ENCODE results near the gene SRGAP3.

SRGAP3 gene

DNA sequence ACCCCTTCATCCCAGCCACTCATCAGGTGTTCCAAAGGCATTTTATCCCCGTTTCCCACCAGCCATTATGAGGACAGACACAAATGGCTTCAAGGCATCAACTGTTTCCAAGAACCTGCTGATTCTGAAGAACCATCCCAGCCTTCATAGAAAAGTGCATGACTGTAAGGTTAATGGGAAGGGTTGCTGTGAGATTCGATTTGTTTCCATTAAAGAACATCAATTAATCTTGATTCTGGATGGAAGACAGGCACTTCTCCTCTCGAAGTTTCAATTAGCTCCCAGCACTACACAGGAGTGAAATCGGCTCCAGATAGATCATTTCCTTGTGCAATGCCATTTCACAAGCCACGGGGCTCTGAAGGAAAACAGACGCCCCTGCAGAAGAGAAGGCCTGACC lies 25.8 kb downstream of the SRGAP3 start:
- DNase-seq: no peak

DNA sequence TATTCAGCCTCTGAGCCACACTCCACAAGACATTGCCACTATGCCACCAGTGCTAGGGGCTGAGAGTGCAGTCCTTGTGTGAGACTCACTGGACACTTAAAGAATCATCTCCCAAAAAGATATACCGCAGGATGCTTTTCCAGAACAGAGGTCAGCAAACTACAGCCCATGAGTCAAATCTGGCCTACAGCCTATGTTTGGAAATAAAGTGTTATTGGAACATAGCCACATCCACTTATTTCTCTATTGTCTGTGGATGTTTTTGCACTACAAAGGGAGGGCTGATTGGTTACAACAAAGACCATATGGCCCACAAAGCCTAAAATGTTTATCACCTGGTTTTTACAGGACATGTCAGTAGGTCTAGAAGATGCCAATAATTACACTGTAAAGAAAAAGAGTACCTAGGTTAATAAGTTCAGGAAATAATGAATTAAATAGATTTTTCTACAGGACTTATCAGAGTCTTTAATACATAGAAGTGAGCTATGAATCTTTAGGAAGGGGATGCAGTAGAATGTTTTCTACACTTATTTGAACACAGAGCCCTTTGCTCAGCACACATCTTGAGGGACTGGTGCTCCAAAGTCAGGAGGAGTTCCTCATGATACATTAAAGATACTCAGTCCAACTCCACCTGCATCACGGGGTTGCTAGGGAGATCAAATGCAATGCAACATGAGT lies 26.3 kb downstream of the SRGAP3 start:
- no peak for DNase-seq

DNA sequence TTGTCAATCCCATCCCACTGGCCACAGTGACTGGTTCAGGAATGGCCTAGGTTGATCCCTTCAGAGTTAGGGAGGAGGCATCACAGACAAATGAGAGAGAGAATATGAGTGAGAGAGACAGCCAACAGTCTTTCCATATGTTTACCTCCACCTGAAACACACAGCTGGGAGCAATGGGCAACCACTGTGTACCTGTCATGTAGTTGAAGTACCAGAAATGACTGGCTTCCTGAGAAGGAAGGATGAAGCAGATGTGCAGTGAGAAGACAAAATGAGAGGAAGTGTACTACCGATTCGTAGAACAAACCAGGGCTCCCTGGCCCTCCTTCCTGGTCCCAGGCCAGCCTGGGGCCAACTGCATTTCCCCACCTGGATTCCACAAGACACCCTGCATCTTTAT lies 27.4 kb downstream of the SRGAP3 start:
- no peak for DNase-seq

DNA sequence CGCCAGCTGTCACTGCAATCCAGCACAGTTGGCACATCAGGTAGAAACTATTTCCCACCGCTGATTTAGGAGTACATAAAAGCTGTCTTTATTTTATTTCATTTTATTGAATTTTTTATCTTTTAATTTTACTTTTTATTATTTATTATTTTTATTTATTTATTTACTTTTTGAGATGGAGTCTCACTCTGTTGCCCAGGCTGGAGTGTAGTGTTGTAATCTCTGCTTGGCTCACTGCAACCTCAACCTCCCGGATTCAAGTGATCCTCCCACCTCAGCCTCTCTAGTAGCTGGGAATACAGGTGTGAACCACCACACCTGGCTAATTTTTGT lies 31.0 kb downstream of the SRGAP3 start:
- DNase-seq: no peak

DNA sequence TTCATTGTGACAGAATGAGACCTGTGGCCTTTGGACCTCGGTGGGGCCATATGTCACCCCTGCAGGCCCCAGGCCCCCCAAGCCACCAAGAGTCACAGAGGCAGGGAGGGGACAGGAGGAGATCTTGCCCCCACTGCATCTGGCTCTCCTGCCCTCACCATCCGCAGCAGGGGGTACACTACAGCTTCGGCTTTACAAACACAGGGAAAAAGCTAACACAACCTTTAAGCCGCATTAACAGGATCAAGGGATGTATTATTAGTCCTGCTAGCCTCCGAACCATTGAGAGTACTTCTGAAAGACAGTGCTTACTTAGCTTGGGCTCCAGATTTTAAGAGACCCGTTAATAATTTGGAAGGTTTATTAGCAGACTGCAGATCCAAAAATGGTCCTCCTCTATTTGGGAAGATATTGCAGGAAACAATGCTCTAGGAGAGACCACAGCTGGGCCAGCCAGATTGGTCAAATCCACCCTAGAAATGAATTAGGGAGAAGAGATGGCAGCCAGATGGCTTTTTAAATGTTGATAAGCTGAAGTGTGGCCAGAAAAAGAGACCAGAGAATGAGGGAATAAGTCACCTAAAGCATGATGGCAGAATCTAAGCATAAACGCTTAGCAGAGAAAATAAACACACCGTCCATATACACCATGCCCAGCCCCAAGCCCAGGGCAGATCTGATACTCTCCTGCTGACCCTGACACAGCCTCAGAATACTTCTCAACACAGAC lies 31.5 kb downstream of the SRGAP3 start:
- no peak for DNase-seq

DNA sequence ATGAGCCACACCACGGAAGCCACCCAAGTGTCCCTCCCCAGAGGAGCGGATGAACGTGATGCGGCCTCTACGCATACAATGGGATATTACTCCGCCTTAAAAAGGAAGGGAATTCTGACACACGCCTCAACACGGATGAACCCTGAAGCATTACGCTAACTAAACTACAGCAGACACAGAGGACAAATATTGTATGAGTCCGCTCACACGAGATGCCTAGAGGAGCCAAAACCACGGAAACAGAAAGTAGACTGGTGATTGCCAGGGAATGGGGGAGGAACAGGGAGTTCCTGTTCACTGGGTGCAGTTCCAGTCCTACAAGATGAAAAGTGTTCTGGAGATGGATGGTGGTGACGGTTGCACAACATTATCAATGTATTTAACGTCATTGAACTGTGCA lies 32.7 kb downstream of the SRGAP3 start:
- DNase-seq: no peak

DNA sequence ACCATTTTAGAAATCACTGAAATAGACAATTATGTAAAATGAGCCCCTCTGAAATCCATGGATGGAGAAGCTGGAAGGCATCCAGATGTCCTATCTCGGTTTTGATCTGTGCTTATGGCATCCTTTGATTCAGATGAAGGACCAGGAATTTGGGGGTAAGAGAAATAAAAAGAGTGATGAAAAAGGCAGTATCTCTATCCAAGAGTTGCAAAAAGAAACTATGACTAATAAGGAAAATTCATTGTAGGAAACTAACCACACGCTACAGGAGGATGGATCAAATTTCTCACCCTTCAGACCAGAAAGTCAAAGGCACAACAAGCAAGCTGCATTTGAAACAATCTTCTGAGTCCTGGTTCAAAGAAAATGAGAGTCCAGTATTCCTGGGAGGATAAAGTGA lies 34.8 kb downstream of the SRGAP3 start:
- DNase-seq: no peak

DNA sequence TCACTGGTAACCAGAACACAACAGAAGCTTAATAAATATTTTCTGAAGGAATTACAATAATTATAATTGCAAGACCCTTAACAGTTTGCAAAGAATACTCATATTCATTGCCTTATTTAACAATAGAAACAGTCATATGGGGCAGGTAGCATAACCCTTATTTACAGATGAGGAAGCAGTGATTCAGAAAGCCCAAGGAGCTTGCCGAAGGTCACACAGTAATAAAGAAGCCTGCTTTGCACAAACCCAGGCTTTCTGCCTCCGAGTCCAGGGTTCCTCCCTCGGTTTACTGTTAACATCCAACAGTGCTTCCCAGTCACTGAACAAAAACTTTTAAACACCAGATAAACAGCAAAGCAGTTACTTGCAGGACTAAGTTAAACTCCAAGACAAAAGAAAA lies 35.3 kb downstream of the SRGAP3 start:
- DNase-seq: no peak

DNA sequence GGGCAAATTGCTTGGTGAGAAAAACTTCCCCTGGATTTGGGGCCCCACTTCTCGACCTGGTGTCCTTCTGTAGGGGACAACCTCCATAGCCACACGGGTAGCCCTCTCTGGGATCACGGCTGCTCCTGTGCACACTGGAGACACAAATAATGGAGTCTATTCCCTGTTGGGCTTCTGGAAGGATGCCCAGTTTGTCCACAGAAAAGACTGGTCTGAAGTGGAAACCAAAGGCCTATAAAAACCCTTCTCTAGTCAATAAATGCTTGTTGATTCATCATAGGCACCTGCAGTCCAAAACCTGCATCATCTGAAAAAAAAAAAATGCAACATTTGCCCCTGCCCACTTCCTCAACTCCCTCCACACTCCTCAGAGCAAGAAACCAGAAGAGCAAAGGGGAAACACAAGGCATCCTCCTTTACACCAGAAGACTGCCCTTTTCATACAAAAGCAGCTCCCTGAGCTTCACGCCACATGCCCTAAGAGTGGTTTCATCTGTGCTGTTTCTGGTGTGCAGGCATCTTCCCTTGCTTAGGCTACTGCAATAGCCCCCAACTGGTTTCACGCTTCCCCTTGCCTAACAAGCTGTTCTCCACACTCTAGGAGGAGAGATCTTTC lies 36.3 kb downstream of the SRGAP3 start:
- peak; percentile 22 for DNase-seq

DNA sequence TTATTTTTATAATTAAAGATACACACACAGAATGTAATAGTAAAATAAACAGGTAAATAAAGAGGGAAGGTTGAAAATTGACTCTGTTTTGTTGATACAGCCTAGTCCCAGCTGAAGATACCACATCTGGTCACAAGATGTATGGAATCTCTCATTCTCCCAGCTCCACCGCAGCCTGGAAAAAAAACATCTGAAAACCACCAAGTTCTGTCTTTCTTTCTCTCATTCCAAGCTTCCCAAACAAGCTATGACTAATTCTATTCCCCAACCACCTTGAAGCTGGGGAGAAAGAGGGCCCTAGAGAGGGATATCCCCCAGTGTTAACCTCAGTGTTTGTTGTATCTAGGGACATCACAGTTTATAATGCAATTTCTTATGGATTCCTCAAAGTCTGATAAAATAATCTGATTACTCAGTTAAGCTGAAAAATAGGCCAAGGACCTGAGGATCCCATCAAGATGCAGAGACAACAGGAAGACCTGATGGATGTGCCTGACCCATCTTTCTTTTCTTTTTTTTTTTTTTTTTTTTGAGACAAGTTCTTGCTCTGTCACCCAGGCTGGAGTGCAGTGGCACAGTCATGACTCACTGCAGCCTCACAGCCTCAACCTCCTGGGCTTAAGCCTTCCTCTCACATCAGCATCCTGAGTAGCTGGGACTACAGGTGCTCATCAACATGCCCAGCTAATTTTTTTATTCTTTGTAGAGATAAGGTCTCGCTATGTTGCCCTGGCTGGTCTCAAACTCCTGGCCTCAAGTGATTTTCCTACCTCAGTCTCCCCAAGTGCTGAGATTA lies 38.1 kb downstream of the SRGAP3 start:
- no peak for DNase-seq

DNA sequence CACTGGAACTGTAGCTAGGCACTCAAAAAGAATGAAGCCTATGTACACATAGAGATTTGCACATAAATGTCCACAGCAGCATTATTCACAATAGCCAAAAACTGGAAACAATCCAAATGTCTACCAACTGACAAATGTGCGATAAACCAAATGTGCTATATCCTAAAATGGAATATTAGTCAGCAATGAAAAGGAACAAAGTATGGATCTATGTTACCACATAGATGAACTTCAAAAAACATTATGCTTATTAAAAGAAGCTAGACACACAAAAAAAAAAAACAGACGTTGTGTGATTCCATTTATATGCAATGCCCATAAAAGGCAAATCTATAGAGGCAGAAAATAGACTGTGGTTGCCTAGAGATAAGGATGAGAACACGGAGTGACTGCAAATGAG lies 39.7 kb downstream of the SRGAP3 start:
- no peak for DNase-seq

DNA sequence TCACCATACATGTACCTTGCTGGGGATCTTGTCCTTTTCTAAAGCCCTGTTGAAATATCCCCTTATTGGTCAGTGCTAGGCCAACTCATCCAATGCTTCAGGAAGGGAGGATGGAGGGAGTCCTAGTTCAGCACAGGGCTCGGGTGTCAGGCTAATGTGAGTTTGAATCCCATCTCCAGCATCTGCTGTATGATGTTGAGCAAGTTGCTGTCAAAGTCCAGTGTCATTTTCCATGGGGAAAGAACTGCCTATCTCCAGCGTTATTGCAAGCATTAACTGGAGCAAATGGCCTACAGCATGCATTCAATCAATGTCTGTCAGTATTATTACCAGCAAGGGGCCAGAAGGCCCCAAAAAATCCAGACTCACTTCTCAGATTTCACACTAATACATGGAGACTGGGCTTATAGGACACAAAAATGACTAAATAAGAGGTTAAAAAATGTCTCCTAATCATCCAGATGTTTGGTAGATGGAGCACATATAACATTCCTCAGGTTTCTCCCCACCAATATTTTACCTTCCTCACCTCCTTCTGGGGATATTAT lies 40.8 kb downstream of the SRGAP3 start:
- no peak for DNase-seq

DNA sequence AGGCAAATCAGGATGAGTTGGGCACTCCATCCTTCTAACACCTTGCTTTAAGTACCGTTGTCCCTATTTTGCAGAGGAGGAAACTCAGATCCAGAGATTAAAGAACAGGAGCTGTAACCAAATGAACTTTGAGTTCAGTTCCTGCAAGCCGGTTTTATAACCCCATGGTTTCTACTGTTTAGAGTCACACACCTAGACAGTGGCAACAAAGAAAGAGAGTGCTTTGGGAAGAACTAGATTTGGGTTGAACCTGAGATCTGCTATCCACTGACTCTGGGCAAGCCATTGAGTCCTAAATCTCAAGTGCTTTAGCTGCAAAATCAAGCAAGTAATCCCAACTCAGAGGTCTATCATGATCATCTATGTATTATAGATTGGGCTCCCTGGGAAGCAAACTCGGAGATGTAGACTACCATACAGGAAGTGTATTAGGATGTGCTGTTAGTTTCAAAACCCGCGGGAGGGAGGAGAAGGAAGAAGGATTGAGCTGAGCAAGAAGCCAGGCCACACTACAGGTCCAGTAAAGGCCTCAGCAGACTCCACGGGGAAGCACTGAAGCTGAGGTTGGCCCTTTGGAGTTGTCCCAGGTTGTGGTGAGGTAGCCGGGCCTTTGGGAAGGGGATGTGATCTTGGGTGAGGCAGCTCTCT lies 42.2 kb downstream of the SRGAP3 start:
- no peak for DNase-seq

DNA sequence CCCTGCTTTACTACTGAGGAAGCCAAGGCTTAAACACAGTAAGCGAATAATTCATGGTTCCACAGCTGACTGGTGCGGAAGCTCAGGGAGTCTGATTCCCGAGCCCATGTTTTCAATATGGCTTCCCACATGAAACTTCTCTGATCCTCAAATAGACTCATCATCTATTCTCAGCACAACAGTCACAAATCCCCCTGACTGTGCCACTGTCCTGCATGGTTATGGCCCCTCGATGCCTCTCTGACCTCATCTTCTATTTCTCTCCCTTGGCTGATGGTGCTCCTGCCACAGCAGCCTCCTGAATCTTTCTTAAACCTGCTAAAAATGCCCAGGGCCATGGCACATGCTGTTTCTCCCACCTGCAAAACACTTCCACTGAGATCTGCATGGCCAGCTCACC lies 43.2 kb downstream of the SRGAP3 start:
- no peak for DNase-seq

DNA sequence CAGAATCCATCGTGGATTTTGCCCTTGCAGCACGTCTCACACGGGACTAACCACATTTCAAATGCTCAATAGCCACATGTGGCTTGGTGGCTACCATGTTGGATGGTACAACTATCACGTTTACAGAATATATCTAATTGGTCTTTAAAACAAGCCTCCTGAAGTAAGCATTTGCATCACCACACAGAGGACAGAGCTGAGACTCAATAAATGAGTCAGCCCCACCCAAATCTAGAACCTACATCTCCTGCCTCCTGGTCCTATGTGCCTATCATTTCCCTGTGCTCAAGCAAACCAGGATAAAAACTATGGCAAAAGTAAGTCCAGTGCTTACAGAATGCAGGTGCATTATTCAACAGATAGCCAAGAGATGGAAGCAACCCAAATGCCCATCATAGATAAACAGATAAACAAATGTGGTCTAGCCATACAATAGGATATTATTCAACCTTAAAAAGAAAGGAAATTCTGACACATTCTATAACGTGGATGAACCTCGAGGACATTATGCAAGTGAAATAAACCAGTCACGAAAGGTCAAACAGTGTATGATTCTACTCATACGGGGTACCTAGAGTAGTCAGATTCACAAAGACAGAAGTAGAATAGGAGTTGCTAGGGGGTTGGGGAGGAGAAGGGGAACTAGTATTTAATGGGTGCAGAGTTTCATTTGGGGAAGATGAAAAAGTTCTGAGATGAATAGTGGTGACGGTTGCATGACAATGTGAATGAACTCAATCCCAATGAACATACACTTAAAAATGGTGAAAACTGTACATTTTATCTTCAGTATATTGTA lies 43.9 kb downstream of the SRGAP3 start:
- DNase-seq: no peak

DNA sequence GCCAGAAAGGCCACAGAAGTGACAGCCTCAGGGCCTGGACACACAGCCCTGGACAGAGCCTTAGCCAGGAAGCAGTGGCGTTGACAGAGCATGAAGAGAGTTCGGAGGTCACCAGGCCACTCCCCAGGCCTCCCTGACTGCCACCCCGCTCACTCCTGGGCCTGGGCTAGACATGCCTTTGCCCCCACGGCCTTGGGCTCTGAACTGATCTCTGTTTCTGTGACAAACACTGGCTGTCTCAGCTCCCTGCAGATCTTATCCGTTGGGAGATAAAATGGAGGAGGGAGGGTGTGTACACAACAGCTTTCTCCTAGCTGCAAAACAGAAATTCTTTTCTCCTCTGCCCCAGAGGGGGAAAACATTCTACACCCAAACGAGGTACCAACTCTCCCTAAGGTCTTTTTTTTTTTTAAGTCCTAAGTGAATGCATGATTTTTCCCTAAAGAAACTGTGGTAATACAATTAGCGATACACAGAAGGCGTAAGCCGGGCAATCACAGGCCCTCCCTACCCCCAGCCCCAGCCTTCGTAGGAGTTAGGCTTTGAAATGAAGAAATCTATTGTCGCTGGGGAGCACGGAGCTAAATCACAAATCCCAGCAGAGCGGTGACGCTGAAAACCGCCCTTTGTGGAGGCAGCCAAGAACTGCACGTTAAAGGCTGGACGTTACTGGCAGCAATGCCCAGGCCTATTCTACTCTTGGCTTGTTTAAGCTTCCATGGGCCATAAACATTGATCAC lies 45.0 kb downstream of the SRGAP3 start:
- DNase-seq: no peak

DNA sequence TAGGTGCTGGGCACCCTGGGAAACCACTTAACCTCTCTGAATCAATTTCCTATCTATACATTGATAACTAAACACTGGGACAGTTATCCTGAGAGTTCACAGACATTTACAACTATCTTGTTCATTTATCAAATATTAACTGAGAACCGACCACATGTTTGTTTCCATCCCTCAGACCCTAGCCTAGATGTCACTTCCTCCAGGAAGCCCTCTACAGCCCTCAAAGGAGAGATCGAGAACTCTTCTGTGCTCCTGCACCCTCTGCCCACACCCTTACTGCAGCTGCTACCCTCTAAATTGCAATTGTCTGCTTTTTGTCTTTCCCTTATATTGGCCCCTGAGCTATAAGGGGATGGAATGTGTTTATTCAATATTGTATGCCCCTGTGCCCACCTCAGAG lies 46.1 kb downstream of the SRGAP3 start:
- DNase-seq: no peak

DNA sequence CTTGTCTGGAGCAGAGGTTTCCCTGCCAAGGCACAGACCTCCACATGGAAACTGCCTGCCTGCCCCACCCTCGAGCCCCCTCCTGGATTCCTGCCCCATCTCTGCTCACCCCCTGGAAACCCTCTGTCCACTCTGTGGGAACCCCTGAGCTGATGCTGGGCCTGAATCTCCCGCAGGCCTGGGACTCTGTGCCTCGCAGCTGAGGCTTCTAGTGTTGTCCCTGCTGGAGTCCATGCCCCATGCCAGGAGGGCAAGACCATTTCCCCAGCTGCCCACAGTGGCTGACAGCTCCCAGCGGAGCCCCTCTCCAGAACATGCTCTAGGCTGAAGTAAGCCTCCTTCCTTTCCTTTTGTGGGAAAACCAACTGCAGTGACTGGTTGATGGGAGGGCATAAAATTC lies 46.9 kb downstream of the SRGAP3 start:
- no peak for DNase-seq

DNA sequence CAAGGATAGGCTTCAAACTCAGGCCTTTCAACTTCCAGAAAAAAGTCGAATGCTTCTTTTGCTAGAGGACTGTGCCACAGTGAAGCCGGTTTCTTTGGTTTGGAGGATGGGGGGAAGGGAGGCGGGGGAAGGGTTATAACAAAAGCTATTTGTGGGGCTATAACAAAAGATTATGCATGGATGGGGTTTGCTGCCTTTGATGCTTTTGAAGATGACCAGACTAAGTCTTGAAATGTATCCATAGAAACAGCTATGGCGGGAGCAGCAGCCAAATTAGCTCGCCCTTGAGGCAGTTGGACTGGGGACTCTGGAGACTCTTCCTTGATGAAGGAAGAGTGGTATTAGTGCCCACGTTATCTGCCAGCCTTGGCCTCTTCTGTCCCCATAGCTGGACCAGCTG lies 47.5 kb downstream of the SRGAP3 start:
- DNase-seq: no peak

DNA sequence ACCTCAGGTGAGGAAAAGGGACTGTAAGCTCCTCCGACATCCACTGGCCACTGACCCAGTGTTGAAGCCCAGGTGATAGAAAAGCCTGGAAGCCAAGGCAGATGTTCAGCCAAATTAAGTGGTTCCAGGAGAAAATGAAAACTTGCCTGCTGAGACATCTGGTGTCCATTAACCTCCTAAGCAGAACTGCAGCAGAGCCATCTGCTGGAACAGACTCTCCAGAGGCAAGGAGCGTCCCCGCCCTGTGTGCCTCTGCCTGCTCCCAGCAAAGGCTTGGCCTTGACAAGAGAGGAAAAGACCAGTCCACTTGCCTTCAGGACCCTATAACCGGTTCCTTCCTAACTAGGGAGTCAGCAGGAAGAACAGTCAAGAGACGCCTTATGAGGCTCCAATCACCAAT lies 48.2 kb downstream of the SRGAP3 start:
- no peak for DNase-seq

DNA sequence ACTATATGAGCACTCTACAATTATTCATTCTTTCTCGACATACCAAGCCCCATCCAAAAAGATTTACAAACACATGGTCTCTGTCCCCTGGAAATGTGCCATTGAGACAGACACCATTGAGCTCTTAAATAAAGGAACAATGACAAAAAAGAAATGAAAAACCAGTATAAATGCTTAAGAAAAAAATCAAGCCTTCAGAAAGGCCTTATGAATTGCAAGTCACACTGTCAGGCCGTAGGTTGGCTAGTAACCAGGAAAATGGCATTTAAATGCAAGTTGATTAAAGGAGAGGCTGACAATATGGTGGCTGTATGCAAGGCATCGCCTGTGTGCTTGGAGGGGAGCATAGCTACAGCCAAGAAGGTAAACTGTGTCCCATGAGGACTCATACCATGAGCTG lies 49.7 kb downstream of the SRGAP3 start:
- DNase-seq: no peak

All from NCI-H774 (cell line).